HG03520 (cell line): Measurements from ENCODE around the gene VILL.
"Not testable (repeated sequence)": the region's sequence is repeated elsewhere in the genome, so short reads cannot be mapped to it uniquely, and the experiment has no call there.

Experiments used
- ATAC-seq: cut with Tn5 transposase; IDR thresholded peaks from one replicate; pipeline ENCODE4 v1.9.1; 2021; ENCODE audit warnings: mild to moderate bottlenecking, moderate library complexity; ENCODE audit not compliant: unreplicated experiment

VILL gene

DNA sequence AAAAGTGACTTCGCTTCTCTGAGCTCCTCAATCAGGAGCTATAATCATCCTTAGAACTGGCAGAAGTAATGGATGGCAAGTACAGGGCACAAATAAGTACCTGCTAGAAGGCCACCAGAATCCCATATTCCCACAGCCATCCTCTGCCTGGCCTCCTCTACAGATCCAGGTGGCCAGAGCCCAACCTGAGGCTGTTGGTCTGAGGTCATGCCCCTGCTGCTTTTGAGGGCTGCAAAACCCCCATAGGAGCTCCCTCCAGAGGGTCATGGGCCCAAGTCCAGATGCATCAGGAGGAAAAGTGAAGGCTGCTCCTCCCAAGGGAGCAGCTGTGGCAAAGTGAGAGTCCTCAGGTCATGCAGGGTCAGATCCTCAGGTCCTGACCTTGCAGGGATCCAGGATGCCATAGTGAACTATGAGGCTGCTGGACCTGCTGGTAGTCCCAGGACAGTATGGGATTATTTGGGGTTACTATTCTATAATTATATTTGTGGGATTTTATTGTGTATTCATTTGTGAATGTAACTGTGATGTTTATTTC, 41.8 kb downstream of the VILL start:
- no peak for ATAC-seq

DNA sequence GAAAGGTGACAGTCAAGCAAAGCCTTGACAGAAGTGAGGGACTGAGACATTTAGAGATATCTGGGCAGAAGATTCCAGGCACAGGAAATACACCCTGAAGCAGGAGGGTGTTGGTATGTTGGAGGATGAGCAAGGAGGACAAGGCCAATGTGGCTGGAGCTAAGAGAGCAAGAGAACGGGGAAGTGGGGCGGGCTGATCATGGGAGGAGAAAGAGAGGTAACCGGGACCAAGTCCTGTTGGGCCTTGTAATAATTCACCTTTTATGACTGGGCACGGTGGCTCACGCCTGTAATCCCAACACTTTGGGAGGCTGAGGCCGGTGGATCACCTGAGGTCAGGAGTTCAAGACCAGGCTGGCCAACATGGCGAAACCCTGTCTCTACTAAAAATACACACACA, 43.0 kb downstream of the VILL start:
- ATAC-seq: not testable (repeated sequence)

GRCh38 chr3:38034335-38034734, 43.7 kb downstream of the VILL start:
- not testable (repeated sequence) for ATAC-seq

DNA sequence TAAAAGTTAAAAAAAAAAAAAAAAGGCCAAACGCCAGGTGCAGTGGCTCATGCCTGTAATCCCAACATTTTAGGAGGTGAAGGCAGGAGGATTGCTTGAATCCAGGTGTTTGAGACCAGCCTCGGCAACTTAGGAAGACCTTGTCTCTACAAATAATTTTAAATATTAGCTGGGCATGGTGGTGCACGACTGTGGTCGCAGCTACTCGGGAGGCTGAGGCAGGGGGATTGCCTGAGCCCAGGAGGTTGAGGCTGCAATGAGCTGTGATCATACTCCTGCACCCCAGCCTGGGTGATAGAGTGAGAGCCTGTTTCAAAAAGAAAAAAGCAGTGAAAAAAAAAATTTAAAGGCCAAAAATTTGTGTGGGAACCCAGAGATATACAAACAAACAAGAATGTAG, 45.7 kb downstream of the VILL start:
- ATAC-seq: no peak

DNA sequence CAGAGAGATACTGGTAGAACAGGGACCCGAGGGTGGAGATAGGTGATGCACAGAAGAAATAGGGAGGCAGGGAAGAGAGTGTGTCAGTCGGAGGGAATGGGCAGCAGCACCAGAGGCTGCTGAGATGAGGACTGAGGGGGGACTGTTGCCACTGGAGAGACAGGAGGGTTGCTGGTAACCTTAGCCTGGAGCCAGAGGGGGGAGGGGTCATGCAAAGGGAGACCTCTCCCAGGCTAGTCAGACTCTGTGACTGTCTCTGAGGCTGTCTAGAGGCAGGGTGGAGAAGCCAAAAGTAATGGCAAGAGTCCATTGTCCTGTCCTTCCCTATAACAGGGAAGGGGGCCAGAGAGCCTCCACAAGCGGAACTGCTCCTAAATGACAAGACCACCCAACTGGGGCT, 46.3 kb downstream of the VILL start:
- no peak for ATAC-seq

DNA sequence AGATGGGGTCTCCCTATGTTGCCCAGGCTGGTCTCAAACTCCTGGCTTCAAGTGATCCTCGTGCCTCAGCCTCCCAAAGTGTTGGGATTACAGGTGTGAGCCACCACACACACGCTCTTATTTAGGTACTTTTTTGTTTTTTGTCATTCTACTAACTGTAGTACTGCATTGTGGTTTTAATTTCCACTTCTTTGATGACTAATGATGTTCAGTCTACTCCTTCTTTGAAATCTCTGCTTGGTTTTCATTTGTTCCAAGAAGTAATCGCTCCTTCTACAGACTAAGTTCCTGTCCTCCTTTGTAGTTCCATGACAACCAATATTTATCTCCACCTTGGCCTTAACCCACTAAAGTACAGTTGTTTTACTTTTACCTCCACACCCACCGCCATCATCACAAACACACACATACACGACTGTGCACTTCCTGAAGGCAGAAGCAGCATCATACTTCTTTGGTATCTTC, 47.9 kb downstream of the VILL start:
- no peak for ATAC-seq

DNA sequence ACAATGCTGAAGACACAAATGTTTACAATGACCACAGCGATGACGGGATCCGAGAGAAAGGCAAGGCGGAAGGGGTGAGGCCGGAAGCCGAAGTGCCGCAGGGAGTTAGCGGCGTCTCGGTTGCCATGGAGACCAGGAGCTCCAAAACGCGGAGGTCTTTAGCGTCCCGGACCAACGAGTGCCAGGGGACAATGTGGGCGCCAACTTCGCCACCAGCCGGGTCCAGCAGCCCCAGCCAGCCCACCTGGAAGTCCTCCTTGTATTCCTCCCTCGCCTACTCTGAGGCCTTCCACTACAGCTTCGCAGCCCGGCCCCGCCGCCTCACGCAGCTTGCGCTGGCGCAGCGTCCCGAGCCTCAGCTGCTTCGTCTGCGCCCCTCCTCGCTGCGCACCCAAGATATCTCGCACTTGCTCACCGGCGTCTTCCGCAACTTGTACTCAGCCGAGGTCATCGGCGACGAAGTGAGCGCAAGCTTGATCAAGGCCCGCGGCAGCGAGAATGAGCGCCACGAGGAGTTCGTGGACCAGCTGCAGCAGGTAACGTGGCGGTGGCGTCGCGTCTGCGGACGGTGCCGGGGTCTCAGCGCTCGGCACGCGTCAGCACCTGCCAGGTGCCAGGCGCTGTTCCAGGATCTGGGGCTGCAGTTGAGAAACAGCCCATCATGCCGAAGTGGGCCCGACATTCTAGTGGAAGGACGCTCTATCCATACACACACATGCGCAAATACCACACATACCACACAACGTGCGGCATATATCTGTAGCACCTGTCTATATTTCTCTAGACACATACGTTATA, 48.7 kb downstream of the VILL start, which contains the start of gene DLEC1:
Gene DLEC1, plus strand, starts transcription at position 108 of the 798 bp plus-strand sequence. Its CDS starts 18 bp downstream, at position 126.
- peak; percentile 88 for ATAC-seq

DNA sequence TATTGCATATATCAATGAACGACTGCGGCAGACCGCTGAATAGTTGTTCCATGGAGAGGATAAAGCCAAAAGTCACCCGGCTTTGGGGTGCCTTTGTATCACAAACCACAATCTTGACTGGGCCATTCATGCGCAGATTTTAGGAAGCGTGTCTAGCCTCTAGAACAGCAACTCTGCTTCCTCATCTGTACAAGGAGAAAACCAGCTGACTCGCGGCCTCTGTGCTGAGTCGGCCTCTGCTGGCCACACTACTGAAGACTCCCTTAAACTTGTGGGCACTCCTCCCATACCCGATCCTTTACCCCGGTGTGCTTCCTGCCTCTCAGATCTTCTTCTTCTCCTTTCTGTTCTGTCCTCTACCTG, 49.3 kb downstream of the VILL start:
- peak; percentile 31 for ATAC-seq

DNA sequence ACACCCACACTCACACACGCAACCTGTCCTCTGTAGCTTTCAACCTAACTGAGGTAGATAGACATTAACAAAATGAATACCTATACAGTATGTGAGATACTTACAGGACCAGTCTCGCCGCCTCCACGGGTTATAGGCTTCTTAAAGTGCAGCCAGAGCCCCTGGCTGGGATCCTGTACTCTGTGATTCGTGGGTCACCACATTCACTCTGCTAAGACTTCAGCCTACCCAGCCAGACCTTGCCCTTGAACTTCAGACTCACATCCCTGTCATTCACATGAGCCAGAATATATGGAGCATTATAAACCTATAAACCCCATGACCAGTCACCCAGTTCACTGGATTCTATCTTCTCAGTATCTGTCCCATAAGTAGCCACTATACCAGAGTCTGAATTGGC, 49.8 kb downstream of the VILL start:
- ATAC-seq: no peak

DNA sequence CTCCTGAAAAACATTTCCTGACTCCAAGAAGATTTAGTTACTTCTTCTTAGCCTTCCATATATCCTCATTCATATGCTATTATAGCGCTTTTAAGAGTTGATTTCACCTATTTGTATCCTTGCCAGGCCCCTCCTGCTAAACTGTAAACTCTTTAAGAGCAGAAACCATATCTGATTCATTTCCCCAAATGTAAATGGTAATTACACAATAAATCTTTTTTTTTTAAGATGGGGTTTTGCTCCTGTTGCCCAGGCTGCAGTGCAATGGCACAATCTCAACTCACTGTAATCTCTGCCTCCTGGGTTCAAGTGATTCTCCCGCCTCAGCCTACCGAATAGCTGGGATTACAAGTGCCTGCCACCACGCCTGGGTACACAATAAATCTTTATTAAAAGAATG, 52.9 kb downstream of the VILL start:
- ATAC-seq: no peak

DNA sequence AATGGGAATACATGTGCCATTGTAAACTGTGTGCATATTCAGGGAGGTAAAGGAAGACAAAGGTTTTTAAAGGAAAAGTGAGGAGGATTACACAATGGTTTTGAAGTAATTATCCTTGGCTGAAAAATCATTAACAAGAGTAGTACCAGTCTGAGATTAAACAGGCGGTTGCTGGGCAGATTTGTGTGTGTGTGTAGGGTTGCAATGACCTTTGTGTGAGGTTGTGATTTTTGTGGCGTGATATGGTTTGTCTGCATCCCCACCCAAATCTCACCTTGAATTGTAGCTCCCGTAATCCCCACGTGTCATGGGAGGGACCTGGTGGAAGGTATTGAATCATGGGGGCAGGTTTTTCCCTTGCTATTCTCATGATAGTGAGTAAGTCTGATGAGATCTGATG, 55.4 kb downstream of the VILL start:
- no peak for ATAC-seq

DNA sequence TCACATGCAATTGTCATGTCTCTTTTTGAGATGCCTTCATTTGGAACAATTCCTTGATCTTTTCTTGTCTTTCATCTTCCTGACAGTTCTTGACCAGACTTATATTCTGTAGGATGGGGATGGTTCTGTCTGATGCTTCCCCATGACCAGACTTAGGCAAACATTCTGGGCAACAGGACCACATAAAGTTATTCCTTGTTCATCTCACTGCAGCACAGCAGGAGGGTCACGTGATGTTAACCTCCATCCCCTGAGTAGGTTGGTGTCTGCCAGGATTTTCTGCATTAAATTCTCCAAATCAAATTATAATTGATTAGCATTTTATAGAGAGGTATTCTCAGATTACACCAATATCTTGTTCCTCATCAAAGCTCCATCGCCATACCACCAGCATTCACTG, 56.2 kb downstream of the VILL start:
- ATAC-seq: no peak

GRCh38 chr3:38047896-38048295, 57.3 kb downstream of the VILL start:
- ATAC-seq: no peak

GRCh38 chr3:38049358-38050126, 59.0 kb downstream of the VILL start:
- no peak for ATAC-seq

- ATAC-seq: no peak
Measured at GRCh38 chr3:38051131-38051530, 60.5 kb downstream of the VILL start.

GRCh38 chr3:38053286-38053685, 62.7 kb downstream of the VILL start:
- not testable (repeated sequence) for ATAC-seq

DNA sequence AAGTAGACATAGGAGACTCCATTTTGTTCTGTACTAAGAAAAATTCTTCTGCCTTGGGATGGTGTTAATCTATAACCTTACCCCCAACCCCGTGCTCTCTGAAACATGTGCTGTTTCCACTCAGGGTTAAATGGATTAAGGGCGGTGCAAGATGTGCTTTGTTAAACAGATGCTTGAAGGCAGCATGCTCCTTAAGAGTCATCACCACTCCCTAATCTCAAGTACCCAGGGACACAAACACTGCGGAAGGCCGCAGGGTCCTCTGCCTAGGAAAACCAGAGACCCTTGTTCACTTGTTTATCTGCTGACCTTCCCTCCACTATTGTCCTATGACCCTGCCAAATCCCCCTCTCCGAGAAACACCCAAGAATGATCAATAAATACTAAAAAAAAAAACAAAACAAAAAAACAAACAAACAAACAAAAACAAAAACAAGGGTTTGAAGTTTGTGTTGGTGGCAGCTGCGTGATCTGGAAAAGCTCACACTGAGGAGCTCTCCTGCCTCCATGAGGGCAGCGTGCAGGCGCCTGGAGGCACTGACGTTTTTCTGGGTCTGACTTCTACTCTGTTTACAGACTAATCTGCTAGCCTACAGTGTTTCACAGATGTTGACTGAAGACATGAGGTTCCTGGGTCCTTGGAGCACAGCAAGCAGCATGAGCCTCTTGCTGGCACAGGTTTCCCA, 63.4 kb downstream of the VILL start:
- not testable (repeated sequence) for ATAC-seq

- no peak for ATAC-seq
Measured at GRCh38 chr3:38054499-38055001, 64.0 kb downstream of the VILL start.
